ENCODE data around the gene NCCRP1.

The NCCRP1 gene

DNA sequence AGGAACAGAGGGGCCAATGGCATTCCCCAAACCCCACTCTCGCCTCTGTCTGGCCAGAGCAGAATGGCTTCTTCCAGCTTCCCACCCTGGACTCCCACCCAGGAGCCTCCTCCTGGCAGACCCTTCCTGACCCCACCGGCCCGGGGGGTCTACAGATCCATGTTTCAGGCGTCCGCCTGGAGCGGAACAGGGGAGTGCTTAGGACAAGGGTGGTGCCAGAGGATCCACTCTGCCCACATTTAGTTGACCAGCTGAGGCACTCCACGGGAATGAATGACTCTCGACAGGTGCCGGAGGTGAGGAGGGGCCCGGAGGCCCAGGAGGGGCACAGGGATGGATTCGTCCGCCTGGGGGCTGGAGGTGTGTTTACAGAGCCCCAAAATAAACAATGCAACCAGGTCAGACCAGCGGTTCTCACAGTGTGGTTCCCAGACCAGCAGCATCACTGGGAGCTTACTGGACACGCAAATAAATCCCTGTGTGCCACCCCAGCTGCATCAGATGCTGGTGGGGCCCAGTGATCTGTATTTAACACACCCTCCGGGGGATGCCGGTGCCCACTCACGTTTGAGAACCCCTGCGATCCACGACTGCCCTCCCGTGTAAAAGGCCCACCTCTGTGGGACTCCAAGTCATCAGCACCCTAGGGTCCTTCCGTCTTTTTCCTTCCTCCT lies 15.1 kb upstream of the NCCRP1 start:
- DNase-seq: no peak

DNA sequence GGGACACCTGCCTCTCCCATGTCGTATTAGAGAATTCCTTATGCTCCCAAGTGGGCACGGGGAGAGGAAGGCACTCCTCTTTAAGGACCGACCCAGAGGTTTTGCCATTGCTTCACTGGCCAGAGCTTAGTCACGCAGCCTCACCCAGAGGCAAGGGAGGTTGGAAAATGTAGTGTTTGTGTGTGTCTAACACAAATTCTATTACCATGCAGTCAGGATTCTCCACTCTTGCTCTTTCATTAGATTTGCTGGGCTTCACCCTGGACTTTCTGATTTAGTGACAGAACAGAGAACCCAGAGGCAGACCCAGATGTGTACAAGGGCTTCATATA lies 14.6 kb upstream of the NCCRP1 start:
- DNase-seq: no peak

DNA sequence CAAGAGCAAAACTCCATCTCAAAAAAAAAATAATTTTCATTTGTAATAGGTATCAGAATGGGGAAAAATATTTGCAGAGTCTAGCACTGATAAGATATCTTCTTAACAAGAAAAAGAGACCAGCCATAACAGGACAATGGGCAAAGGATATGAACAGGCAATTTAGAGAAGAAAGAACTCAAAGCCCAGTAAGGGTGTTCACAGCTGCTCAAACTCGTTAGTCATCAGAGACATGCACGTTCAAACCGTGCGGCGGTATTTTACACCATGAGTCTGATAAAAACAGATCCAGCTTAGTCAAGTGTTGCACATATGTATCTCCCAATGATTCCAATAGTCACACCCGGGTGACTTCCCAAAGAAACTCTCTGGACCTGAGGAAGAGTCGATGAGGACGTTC lies 13.7 kb upstream of the NCCRP1 start:
- DNase-seq: no peak

DNA sequence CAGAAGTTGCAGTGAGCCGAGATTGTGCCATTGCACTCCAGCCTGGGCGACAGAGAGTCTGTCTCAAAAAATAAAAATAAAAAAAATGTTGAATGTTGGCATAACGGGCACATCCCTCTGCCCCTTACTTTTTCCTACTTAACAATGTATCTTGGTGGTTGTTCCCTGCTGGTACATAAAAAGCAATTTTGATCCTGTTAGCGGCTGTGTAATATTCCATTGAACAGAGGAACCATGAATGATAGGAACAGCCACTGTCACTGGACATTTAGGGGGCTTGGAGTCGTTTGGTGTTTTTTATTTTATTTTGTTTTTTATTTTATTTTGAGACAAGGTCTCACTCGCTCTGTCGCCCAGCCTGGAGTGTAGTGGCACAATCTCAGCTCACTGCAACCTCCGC lies 10.4 kb upstream of the NCCRP1 start:
- no peak for DNase-seq

DNA sequence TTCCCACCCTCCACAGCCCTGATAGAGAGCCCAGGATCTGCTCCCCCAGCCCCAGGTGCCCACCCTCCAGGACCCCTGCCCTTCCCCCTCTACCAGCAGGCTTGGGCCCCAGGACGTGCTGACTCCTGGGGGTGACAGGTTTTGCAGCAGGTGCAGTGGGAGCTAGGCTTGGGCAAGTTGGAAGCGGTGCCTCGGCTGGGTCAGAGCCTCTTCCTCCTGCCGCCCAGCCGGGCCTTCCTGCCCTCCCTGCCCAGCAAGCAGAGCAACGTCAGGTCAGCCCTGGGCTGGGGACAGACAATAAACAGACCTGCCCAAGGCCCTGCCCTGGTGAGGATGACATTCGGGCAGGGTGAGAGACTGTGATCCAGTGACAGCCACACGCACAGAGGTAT lies 9.2 kb upstream of the NCCRP1 start:
- DNase-seq: no peak

DNA sequence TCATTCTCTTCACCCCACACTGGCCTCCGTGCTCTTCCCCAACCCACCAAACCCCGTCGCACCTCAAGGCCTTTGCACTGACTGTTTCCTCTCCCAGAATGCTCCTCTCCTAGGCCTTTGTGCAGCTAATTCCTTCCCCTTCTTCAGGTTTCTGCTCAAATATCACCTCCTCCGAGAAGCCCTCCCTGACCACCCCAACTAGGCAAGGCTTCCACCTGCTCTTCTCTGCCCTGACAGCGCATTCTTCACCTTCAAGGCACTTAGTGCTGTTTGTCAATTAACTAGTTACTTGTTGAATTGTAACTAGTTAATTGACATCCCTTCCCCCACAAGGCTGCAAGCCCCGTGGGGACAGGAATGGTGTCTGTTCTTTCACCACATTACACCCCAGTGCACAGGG lies 7.8 kb upstream of the NCCRP1 start:
- no peak for DNase-seq

DNA sequence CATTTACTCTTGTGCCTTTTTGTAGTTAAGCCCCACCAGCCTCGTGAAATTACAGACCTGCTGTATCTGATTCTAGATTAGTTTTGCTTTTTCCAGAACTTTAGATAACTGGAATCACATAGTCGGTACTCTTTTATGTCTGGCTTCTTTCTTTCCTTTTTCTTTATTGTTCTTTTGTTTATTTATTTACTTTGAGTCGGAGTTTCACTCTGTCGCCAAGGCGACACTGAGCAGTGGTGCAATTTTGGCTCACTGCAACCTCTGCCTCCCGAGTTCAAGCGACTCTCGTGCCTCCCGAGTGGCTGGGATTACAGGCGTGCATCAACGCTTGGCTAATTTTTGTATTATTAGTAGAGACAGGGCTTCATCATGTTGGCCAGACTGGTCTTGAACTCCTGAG lies 6.0 kb upstream of the NCCRP1 start:
- DNase-seq: no peak

DNA sequence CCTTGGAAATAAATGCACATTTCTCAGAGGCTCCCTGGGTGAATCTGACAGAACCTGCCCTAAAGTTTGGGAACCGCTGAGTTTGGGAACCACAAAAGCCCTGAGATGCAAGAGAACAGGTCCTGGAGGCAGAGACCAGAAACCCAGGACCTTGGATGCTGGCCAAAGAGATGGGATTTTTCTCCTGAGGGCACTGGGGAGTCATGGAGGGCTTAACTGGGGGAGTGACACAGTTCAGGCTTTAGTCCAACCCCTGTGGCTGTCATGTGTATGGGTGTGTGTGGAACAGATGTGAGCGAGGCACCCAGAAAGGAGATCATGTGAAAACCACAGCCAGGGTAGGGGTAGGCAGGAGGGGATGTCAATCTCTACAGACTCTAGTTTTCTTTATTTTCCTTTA lies 3.9 kb upstream of the NCCRP1 start:
- no peak for DNase-seq

DNA sequence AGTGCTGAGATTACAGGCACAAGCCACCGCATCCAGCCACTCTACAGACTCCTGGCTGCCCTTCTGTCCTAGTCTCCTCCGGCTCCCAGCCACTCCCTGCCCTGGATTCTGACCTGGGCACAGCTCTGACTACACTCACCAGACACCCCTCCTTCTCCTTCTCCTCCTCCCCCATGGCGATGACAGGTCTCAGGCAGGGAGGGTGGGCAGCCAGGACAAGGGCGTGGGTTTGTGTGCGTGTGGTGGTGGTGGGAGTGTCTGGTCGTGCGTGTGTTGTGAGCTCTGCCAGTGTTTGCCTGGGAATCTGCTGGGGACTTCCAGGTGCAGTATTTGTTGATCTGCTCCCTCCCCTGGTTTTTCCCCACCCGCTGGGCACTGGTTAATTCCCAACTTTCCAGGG lies 3.0 kb upstream of the NCCRP1 start:
- no peak for DNase-seq

DNA sequence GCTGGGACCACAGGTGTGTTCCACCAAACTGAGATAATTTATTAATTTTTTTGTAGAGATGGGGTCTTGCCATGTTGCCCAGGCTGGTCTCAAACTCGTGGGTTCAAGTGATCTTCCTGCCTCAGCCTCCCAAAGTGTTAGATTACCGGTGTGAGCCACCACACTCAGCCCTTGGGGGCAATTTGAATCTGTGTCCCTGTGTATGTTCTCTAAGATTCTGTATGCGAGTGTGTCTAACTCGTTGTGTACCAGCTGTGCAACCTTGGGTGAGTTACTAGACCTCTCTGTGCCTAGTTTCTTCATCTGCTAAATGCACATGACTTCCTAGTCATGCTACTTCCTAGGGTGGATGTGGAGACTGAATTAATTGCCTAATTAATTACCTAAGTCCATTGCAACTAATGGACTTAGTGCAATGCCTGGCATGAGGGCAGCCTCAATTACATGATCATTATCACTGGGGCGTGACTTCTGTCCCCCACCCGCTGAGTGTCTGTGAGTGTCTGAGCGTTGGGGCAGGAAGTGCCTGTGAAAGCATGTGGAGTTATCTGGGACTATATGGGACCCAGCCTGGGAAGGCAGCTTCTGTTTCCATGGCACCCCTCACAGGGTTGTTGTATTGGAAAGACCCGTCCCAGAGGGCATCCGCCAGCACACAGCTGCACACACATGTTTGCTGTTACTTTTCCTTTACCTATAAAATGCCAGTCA lies 1.8 kb upstream of the NCCRP1 start:
- no peak for DNase-seq

DNA sequence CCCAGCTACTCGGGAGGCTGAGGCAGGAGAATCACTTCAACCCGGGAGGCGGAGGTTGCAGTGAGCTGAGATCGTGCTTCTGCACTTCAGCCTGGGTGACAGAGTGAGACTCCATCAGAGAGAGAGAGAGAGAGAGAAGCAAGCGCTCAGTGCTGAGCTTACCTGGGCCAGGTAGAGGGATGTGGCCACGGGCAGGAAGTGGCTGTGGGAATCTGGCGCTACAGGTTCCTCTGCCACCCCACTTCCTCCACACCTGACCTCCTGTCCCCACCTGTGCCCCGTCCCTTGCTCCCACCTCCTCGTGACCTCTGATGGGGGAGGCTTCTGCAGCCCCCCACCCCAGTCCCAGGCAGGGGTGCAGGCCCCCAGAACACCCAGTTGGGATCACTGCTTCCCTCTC lies 1.0 kb upstream of the NCCRP1 start:
- no peak for DNase-seq

DNA sequence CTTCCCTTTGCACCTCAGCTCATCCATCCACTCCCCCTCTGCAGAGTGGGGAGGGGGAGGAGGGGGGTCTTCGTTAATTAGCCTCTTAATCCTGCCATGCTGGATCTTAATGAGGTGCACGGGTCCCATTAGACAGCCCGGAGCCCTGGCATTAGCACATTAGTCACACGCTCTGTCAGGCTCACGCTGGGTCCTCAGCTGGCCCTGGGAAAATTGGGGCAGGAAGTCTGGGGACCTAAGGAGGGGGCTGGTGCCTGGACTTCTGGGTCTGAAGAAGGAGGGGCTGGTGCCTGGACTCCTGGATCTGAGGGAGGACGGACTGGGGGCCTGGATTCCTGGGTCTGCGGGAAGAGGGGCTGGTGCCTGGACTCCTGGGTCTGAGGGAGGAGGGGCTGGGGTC lies 444 bp upstream of the NCCRP1 start:
- DNase-seq: no peak

DNA sequence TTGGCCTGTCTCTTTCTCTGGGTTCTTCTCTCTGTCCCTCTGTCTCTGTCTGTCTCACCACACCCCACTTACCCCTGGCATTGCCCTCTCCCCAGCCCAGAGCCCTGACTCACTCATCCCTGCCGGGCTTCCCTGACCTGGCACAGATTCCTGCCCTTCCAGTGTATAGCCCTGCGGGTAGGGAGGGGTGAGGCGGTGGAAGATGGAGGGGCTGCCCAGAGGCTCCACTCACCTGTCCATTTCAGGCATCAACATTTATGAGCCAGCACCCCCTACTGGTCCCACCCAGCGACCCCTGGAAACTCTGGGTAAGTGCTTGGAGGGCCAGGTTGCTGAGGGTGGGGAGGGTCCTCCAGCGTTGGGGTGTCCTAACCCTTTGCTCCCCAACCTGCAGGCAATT lies 1.0 kb downstream of the NCCRP1 start:
- no peak for DNase-seq

DNA sequence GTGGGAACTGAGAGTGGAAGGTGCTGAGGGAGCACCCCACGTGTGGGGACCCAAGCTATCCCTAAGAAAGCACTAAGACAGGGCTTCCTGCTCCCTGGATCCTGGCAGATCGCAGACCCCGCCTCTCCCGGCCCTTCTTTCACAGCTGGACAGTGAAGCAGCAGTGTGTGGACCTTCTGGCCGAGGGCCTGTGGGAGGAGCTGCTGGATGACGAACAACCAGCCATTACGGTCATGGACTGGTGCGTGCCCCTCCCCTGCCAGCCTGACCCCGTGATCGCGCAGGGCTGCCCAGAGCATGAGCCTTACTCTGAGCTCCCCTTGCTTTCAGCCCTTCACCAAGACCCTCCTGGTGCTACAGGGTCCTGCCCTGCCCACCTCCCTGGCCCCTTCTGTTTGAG lies 2.3 kb downstream of the NCCRP1 start:
- DNase-seq: no peak

DNA sequence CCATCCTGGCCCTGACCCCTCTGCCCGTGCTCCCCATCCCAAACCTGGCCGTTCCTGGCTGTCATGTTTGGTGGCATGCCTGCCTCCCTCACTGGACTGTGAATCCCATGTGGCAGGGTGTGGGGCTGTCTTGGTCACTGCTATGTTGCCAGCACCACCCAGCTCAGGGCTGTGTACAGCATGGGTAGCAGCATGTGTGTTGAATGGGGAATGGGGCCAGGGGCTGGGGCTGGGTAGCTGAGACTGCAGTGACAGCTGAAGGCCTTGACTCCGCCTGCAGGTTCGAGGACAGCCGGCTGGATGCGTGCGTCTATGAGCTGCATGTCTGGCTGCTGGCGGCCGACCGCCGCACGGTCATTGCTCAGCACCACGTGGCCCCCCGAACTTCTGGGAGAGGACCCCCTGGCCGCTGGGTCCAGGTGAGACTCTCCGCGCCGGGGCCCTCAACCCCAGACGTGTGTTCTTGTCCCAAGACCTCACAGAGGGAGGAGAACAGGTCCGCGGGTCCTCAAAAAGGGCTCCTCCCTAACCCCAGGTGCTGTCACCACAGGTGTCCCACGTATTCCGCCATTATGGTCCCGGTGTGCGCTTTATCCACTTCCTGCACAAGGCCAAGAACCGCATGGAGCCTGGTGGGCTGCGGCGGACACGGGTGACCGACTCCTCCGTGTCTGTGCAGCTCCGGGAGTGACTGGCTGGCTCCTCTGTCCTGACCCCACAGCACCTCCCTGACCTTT lies 3.5 kb downstream of the NCCRP1 start:
- DNase-seq: no peak

DNA sequence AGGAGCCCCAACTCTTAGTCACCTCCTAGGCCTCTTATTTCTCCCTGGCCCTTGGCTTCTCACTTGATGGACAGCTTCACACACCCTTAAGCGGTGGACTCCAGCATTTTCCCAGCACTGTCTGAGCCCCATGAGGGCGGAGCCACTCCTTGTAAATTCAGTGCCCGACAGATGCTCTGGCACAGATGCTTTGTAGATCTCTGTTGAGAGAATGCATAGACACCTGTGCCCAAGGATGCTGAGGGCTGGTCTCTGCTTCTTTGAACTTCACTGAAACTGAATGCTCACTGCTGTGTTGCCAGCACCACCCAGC lies 4.0 kb downstream of the NCCRP1 start:
- DNase-seq: no peak

DNA sequence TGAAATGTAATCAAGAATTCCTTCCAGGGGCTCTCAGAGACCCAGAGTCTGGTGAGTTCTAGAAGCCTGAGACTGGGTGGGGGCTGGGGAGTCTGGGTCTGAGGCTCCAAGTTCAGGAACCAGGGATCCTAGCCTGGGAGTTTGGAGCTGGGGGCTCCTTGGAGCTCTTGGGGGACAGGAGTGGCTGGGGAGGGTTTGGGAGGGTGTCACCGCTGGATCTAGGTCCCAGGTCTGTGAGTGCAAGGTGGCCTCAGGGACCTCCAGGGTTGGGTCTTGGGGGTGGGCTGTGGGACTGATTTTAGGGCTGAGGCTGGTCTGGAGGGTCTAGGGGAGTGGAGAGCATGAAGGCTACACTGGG lies 6.2 kb downstream of the NCCRP1 start:
- no peak for DNase-seq

DNA sequence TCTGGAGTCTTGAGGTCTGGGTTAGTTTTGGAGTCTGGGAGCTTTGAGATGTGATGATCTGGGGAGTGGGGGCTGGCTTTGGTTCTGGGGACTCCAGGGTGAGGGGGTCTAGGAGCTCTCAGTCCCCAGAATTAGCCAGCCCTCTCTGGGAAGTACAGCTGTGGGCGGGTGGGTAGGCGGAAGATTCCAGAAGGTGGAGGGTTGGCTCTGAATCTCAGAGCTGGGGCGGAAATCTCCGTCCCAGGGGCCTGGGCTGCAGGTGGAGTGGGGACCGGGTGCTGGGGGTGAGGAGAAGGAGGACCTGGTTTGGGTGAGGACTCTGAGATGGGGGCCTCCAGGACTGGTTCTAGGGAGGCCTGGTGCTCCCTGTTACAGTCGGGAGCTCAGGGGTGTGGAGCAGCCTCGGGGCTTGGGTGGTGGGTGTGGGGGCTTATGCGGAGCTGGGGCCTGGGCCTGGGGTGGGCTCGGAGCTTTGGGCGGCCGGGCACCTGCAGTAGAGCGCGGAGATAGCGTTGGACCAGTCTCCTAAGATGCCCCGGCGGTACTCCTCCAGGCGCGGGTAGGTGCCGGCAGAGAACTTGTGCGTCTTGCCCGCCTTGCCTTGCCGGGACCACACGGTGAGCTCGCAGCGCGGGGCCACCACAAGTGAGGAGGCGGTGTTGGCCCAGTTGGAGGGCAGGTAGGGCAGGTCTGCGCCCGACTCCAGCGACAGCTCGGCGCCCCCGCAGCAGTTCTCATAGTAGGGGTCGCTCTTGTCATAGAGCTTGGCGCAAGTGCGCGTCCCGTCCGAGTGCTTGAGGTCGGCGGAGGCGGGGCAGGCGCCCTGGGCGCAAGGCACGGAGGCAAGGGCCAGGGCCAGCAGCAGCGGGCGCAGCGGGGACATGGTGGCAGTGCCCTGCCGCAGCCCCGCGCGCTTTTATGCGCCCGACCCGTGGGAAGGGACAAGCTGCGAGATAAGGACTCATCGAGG lies 6.9 kb downstream of the NCCRP1 start, which contains the start of gene SYCN:
TSS of gene SYCN (minus strand) at position 892 of the 970 bp plus-strand sequence. CDS start at position 883, 9 bp downstream.
- no peak for DNase-seq

DNA sequence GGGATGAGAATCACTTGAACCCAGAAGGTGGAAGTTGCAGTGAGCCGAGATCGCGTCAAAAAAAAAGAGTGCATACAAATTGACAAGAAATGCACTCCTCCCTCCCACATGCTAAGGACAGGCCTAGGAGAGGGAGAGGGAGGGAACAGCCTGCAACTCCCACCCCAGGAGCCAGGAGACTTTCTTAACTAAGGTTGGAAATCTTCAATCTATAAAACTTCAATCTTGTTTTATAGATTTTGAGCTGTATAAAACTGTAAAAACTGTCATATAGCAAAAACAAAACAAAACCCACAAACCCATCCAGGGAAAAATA lies 8.6 kb downstream of the NCCRP1 start:
- DNase-seq: no peak

DNA sequence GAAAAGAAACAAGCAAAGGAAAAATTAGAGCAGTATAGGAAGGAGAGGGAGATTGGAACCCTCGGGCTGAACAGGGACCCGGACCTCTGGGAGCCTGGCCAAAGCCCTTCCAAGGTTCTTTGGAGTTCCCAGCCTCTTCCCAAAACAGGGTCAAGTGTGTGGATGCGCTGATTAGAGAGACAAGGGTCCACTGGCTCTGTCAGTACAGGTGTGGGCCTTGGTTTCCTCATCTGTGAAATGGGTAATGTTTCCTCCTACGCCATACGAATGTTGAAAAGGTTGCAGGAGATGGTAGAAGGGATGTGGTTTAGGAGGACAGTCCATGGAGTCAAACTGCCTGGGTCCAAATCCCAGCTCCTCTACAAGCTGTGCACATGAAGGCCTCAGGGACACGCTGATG lies 9.4 kb downstream of the NCCRP1 start:
- no peak for DNase-seq

DNA sequence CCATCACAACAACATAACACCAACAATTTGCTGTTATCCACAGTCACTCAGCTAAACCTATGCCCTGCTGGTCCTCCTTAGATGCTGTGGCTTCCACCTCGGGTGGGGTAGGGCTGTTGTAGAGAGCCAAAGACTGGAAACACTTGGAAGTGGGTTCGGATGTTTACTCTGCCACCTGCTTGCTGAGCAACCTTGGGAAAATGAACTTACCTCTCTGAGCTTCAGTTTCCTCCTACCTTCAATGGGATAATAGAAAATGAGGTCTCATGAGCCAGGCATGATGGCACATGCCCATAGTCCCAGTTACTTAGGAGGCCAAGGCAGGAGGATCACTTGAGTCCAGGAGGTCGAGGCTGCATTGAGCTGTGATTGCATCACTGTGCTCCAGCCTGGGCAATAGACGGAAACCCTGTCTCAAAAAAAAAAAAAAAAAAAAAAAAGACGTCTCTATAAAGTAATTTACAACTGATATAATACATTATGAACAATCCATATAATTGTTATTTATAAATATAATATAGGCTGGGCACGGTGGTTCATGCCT lies 10.6 kb downstream of the NCCRP1 start:
- no peak for DNase-seq

DNA sequence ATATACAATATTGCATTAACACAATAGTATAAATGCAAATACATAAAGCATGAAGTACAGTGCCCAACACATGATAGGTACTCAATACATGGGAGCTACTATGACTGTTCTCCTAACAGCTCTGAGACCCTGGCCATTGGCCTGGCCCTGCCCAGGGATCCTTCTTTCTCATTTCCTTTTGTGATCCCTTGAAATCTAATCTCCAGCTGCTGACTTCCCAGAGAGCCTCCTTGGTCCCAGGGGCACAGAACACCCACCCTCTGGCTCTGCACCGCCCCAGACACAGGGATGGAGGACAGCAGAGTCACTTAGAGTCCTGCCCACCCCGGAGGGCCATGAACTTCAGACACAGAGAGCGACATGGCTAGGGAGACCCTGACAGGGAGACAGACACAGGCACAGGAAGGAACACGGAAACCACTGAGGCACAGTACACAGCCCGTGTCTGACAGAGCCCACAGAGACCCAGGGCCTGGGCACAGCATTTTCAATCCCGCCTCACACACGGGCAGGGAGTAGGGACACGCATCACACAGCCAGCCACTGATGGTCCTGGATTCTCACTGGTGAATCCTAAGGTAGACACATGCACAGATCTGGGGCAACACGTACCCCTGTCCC lies 11.5 kb downstream of the NCCRP1 start:
- no peak for DNase-seq

DNA sequence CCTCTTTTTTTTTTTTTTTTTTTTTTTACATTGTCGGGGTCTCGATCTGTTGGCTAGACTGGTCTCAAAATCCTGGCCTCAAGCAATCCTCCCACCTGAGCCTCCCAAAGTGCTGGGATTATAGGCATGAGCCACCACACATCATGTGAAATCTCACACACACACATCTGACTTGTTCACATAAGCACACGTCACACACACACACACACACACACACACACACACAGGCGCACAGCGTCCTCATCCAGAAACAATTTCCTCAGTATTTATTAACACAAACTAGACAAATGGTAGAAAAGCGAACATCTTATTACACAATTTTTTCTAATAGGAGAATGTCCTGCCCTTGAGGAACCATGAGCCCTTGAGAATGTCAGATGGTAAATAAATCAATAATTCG lies 12.4 kb downstream of the NCCRP1 start:
- no peak for DNase-seq

All from SIG-M5 (cell line).